NCI-H345 (cell line): ENCODE data around the gene MLNR.

Source experiments
- DNase-seq: peaks from one replicate; lab custom pipeline; 2025; lab: John Stamatoyannopoulos, UW

Gene MLNR

GRCh38 chr13:49220036-49220855 is at the start of gene MLNR:
Gene MLNR, plus strand, starts transcription at chr13:49220338. Its CDS starts 0 bp downstream, at chr13:49220338.
- DNase-seq: peak; percentile 7

GRCh38 chr13:49171359-49171758 is 48.8 kb upstream of the MLNR start:
- no peak for DNase-seq

GRCh38 chr13:49183672-49184325 is 36.3 kb upstream of the MLNR start:
- no peak for DNase-seq

GRCh38 chr13:49184621-49185020 is 35.5 kb upstream of the MLNR start:
- DNase-seq: no peak

- no peak for DNase-seq
These were observed 34.9 kb upstream of the MLNR start for GRCh38 chr13:49185264-49185663.

GRCh38 chr13:49190901-49191300 is 29.2 kb upstream of the MLNR start:
- DNase-seq: no peak

GRCh38 chr13:49206641-49207040 is 13.5 kb upstream of the MLNR start:
- no peak for DNase-seq

- DNase-seq: no peak
These were observed 11.5 kb upstream of the MLNR start for GRCh38 chr13:49208619-49209018.

GRCh38 chr13:49210114-49210513 is 10.0 kb upstream of the MLNR start:
- DNase-seq: no peak

- DNase-seq: no peak
These were observed 9.5 kb upstream of the MLNR start for GRCh38 chr13:49210669-49211068.

- DNase-seq: no peak
These were observed 6.6 kb upstream of the MLNR start for GRCh38 chr13:49213539-49213938.

GRCh38 chr13:49213997-49214916 is 5.9 kb upstream of the MLNR start:
- DNase-seq: no peak

- DNase-seq: no peak
These were observed 5.2 kb upstream of the MLNR start for GRCh38 chr13:49214917-49215376.

- no peak for DNase-seq
These were observed 3.8 kb upstream of the MLNR start for GRCh38 chr13:49216334-49216733.

- no peak for DNase-seq
These were observed 2.1 kb upstream of the MLNR start for GRCh38 chr13:49217962-49218492.

- DNase-seq: no peak
These were observed 1.6 kb upstream of the MLNR start for GRCh38 chr13:49218493-49219051.

- no peak for DNase-seq
These were observed 497 bp upstream of the MLNR start for GRCh38 chr13:49219647-49220035.

- no peak for DNase-seq
These were observed 885 bp downstream of the MLNR start for GRCh38 chr13:49220856-49221589.

- no peak for DNase-seq
These were observed 1.4 kb downstream of the MLNR start for GRCh38 chr13:49221590-49221965.

GRCh38 chr13:49225223-49226042 is 5.3 kb downstream of the MLNR start:
- peak; percentile 0 for DNase-seq
